IPS-20b (cell line): ENCODE measurements around the gene FOSL1.

Experiments used
- H3K27ac ChIP-seq: one replicate; pipeline ENCODE4 v1.5.1; 2013; ENCODE audit warnings: low read length
- H3K27me3 ChIP-seq: 2 replicates; pipeline ENCODE4 v1.6.1; 2013; ENCODE audit warnings: mild to moderate bottlenecking, low read length, inconsistent platforms; ENCODE audit not compliant: insufficient read depth
- H3K36me3 ChIP-seq: 2 replicates; pipeline ENCODE4 v1.6.1; 2013; ENCODE audit warnings: low read depth, mild to moderate bottlenecking, inconsistent platforms, low read length, moderate library complexity; ENCODE audit not compliant: insufficient read depth
- H3K4me1 ChIP-seq: 2 replicates; pipeline ENCODE4 v1.6.1; 2013; ENCODE audit warnings: mild to moderate bottlenecking, control low read depth, inconsistent platforms, low read length, moderate library complexity; ENCODE audit not compliant: insufficient read depth
- H3K4me3 ChIP-seq: 2 replicates; pipeline ENCODE4 v1.5.1; 2013; ENCODE audit warnings: mild to moderate bottlenecking, low read length, inconsistent platforms
- H3K9ac ChIP-seq: 2 replicates; pipeline ENCODE4 v1.6.1; 2013; ENCODE audit warnings: low read depth, mild to moderate bottlenecking, inconsistent platforms, low read length, moderate library complexity
- H3K9me3 ChIP-seq: 2 replicates; pipeline ENCODE4 v1.6.1; 2013; ENCODE audit warnings: mild to moderate bottlenecking, low read depth, low read length, inconsistent platforms; ENCODE audit not compliant: insufficient read depth

FOSL1 gene

GRCh38 chr11:65858681-65859087 is 41.5 kb downstream of the FOSL1 start:
- Histone ChIP-seq H3K4me3 (peak overlapping the region; percentile 73), H3K36me3 (peaks cover 53% of the 10 kb centered on the region), H3K27me3 (no peaks in the 10 kb centered on the region), H3K4me1 (peaks cover 5% of the 10 kb centered on the region; the same call in 1 of the 2 replicates), H3K27ac (peak overlapping the region; percentile 42), H3K9me3 (no peaks in the 10 kb centered on the region), H3K9ac (peak overlapping the region; percentile 85)

- peak within 1 kb of the TSS; percentile 99 for H3K4me3 ChIP-seq
- H3K27me3 ChIP-seq: no peaks in the 10 kb centered on the region
- H3K4me1 ChIP-seq: peaks cover 5% of the 10 kb centered on the region; the same call in 1 of the 2 replicates
- H3K9me3 ChIP-seq: no peaks in the 10 kb centered on the region
- peak within 1 kb of the TSS; percentile 84 for H3K27ac ChIP-seq
- H3K9ac ChIP-seq: peak within 1 kb of the TSS; percentile 95
- H3K36me3 ChIP-seq: peaks cover 53% of the 10 kb centered on the region
Observed at GRCh38 chr11:65857853-65858680, 42.1 kb downstream of the FOSL1 start, which contains the start of gene CFL1. Gene CFL1 (minus strand): TSS chr11:65858180. CDS start chr11:65858099, 81 bp downstream.

GRCh38 chr11:65857500-65857852 is 42.7 kb downstream of the FOSL1 start:
- no peaks in the 10 kb centered on the region for H3K27me3 ChIP-seq
- peaks cover 52% of the 10 kb centered on the region for H3K36me3 ChIP-seq
- H3K4me3 ChIP-seq: peak overlapping the region; percentile 99
- H3K4me1 ChIP-seq: peaks cover 5% of the 10 kb centered on the region; the same call in 1 of the 2 replicates
- H3K9ac ChIP-seq: peak overlapping the region; percentile 95; the same call in 1 of the 2 replicates
- no peaks in the 10 kb centered on the region for H3K9me3 ChIP-seq
- peak overlapping the region; percentile 84 for H3K27ac ChIP-seq

- Histone ChIP-seq H3K9ac (peak overlapping the region; percentile 95; the same call in 1 of the 2 replicates), H3K4me3 (peak overlapping the region; percentile 99), H3K27me3 (no peaks in the 10 kb centered on the region), H3K27ac (peak overlapping the region; percentile 84), H3K9me3 (no peaks in the 10 kb centered on the region), H3K36me3 (peaks cover 47% of the 10 kb centered on the region), H3K4me1 (peaks cover 5% of the 10 kb centered on the region; the same call in 1 of the 2 replicates)
Observed at GRCh38 chr11:65856689-65857499, 43.3 kb downstream of the FOSL1 start.

- Histone ChIP-seq H3K9me3 (no peaks in the 10 kb centered on the region), H3K36me3 (peaks cover 49% of the 10 kb centered on the region), H3K27ac (no peak overlapping the region), H3K27me3 (no peaks in the 10 kb centered on the region), H3K9ac (no peak overlapping the region; the same call in 1 of the 2 replicates), H3K4me1 (no peaks in the 10 kb centered on the region; the same call in 1 of the 2 replicates), H3K4me3 (peak overlapping the region; percentile 99)
Observed at GRCh38 chr11:65855927-65856363, 44.2 kb downstream of the FOSL1 start.

- Histone ChIP-seq H3K36me3 (peaks cover 49% of the 10 kb centered on the region), H3K27me3 (no peaks in the 10 kb centered on the region), H3K9ac (no peak overlapping the region), H3K27ac (no peak overlapping the region), H3K4me1 (no peaks in the 10 kb centered on the region; the same call in 1 of the 2 replicates), H3K9me3 (no peaks in the 10 kb centered on the region), H3K4me3 (no peak overlapping the region; the same call in 1 of the 2 replicates)
Observed at GRCh38 chr11:65854852-65855837, 45.0 kb downstream of the FOSL1 start.

GRCh38 chr11:65854161-65854592 is 46.0 kb downstream of the FOSL1 start:
- H3K9me3 ChIP-seq: no peaks in the 10 kb centered on the region
- peaks cover 49% of the 10 kb centered on the region for H3K36me3 ChIP-seq
- H3K9ac ChIP-seq: no peak overlapping the region
- H3K4me3 ChIP-seq: no peak overlapping the region
- H3K27ac ChIP-seq: no peak overlapping the region
- no peaks in the 10 kb centered on the region for H3K27me3 ChIP-seq
- no peaks in the 10 kb centered on the region; the same call in 1 of the 2 replicates for H3K4me1 ChIP-seq

GRCh38 chr11:65853246-65853979 is 46.8 kb downstream of the FOSL1 start:
- no peak overlapping the region for H3K9ac ChIP-seq
- H3K4me1 ChIP-seq: no peaks in the 10 kb centered on the region
- H3K27ac ChIP-seq: no peak overlapping the region
- H3K36me3 ChIP-seq: peaks cover 49% of the 10 kb centered on the region
- no peaks in the 10 kb centered on the region for H3K9me3 ChIP-seq
- H3K4me3 ChIP-seq: no peak overlapping the region
- no peaks in the 10 kb centered on the region for H3K27me3 ChIP-seq

- Histone ChIP-seq H3K9me3 (no peaks in the 10 kb centered on the region), H3K36me3 (peaks cover 49% of the 10 kb centered on the region), H3K4me3 (no peak overlapping the region), H3K9ac (no peak overlapping the region), H3K27me3 (no peaks in the 10 kb centered on the region), H3K4me1 (no peaks in the 10 kb centered on the region), H3K27ac (no peak overlapping the region)
Observed at GRCh38 chr11:65852508-65853245, 47.5 kb downstream of the FOSL1 start.
